Erythroblast (primary cell): ENCODE results near the gene WNT5A.

ENCODE experiments used
- GATA1 ChIP-seq: IDR thresholded peaks from 2 replicates; pipeline ENCODE4 v1.6.1; 2011; ENCODE audit warnings: low read depth, mild to moderate bottlenecking, control low read depth, low read length, moderate library complexity
- POLR2A ChIP-seq: IDR thresholded peaks from 2 replicates; pipeline ENCODE4 v1.6.1; 2011; ENCODE audit warnings: mild to moderate bottlenecking, low read length

GRCh38 chr3:55523471-55523870 is 36.4 kb upstream of the WNT5A start:
- TF ChIP-seq POLR2A, result no peak
- no peak for TF ChIP-seq GATA1
